GM21825 (cell line): ENCODE measurements around the gene RBM38.
A peak's percentile ranks its signal among the peaks of the same experiment; 100 is the strongest.
"Not testable (repeated sequence)": the region's sequence is repeated elsewhere in the genome, so short reads cannot be mapped to it uniquely, and the experiment has no call there.

ENCODE experiments used
- ATAC-seq: cut with Tn5 transposase; IDR thresholded peaks from one replicate; pipeline ENCODE4 v1.9.1; 2021; ENCODE audit warnings: mild to moderate bottlenecking, moderate library complexity; ENCODE audit not compliant: unreplicated experiment

The RBM38 gene

DNA sequence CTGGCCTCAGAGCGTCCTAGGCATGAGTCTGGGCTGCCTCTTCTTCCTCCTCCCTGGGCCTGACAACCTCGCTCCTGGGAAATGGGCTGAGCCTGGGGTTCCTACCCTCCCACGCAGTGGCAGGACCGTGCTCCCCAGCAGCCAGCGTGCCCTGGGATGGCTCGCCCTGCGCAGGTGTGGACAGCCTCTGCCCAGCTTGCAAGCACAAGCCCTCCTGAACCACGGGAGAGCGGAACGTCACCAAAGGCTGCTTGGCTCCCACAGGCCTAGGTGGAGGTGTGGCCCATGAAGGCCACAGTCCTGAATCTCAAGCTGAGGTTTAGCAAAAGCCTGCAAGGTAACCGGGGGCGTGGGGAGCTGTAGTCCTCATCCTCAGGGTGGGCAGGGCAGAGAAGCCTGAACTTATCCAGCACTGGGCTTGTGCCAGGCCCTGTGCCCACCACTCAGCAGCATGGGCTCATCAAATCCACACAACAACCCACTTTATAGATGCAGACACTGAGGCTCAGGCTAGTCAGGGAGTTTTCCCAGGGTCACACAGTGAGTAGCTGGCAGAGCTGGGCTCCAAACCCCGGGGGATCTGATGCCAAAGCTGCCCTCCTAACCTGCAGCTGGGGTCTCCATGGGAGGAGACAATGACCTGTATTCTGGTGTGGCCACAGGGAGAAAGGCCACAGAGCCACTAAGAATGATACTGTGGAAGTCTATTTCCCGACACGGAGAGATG, 25.3 kb downstream of the RBM38 start:
- ATAC-seq: no peak

- ATAC-seq: no peak
Measured at GRCh38 chr20:57417051-57417689, 26.0 kb downstream of the RBM38 start.

GRCh38 chr20:57417830-57418780, 26.9 kb downstream of the RBM38 start:
- ATAC-seq: no peak

- ATAC-seq: not testable (repeated sequence)
Measured at GRCh38 chr20:57419479-57419878, 28.3 kb downstream of the RBM38 start.

DNA sequence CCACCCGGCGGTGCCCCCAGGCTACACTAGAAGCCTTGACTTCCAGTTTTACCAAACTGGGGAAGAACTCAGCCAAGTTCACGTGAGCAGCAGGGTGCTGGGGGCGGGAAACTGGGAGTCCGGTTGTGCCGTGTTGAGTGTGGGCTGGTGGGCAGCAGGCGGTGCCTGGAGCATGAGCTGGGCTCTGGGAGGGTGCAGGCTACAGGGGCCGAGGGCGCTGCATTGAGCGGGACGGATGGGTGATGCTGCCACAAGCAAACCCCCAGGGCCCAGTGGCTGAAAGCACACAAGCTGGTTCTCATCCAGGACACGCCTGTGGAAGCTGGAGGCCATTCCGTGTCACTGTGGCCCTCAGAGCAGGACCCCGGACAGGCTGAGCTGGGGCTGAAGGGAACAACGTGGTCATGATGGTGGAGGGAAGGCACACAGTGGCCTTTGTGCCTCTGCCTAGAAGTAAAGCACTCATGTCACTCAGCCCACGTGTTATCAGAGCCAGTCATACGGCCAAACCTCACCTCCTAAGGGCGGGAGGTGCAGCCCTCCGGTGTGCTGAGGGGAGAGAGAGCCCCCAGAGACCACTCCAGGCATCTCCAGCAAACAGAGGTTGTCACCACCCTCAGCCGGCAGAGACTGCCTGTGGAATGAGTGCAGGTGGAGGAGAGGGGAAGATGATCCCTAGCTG, 29.5 kb downstream of the RBM38 start:
- ATAC-seq: no peak

DNA sequence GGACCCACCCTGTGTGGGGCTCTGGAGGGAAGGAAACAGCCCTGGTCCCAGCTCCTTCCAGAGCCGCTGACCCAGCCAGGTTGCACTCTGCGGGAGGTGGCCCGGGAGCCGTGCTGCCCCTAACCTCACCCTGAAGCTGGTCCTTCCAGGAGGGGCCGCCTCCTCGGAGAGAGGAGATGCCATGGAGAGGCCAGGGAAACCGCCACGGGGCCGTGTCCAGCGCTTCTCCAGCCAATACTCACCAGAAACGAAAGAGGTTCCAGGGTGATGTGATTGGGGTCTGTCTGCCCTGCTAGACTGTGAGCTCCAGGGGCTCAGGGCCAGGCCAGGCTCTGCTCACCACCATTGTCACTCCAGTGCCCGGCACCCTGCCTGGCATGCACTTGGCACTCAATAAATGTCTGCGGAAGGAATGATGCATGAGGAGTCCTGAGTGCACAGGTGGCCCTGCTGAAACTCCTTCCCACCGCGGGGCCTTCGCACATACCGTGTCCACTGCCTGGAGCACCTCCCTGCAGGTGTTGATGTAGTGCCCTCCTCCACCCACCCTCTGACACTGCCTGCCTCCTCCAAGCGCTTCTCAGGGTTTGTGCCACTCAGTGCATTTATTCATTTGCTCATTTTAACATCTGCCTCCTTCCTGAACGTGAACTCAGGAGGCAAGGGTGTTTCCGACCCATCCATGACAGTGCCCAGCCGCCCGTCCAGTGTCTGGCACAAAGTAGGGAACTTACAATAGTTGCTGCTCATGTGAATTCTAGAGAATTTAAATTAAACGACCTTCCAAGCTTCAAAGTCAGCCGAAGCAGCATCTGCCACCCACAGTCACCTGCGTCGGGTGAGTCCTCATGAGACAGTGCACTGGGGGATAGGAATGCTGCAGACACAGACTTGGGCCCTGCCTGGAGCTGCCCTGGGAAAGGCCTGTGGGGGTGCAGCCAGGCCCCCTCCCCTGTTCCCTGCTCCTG, 30.3 kb downstream of the RBM38 start:
- no peak for ATAC-seq

GRCh38 chr20:57422254-57422653, 31.1 kb downstream of the RBM38 start:
- ATAC-seq: no peak

DNA sequence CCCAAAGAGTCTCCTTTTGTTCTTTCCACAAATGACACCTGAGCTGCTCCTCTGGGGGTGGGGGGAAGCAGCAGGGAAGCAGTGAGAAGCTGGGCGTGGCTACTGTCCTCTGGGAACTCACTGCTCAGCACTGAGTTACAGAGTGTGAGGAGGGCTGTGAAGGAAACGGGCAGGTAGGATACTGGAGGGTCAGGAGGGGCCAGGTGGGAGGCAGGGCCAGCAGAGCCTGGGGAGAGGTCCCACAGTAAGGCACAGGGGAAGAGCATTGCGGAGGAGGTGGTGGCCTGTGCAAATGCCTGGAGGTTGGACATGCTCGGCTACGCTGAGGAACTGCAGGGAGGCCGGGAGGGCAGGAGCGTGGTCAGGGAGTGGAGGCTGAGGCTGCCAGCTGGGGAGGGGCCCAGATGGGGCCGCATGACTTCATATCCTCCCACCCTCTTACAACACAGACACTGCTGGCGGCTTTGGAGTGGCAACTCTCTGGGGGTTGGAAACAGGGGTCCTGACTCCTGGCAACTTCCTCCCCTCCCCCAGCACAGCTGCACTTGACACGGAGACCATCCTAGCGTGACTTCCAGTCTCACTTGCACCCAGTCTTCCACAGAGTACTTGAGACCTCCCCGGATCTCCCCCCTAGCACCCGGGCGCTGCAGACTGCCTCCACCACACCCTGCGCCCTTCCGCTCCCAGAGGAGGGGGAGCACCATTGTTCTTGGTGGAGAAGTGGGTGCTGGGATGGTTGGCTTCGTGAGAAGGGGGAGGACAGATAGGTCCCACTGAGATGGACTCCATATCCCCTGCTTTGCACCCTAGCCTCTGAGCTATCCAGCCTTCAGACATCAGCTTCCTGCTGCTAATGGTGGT, 34.2 kb downstream of the RBM38 start:
- no peak for ATAC-seq

DNA sequence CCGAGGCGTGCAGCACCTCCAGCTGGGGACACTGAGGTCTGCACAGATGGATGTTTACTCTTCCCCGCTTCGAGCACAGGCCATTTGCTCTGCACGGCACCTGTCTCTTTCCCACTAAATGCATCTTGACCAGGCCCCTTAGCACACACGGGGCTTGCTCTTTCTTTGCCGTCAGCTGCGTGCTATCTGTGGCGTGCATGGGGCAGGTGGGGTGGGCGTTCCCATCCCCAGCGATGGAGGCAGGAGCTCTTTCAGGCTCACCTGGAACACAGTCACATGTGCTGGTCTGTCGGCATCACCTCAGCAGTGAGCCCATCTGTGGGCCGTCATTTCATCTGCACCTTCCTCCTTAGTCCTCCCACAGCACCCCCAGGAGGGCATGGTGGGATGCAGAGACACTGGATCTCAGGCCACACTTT, 35.1 kb downstream of the RBM38 start:
- no peak for ATAC-seq

GRCh38 chr20:57426831-57427230, 35.6 kb downstream of the RBM38 start:
- ATAC-seq: no peak

- ATAC-seq: no peak
Measured at GRCh38 chr20:57428324-57429158, 37.3 kb downstream of the RBM38 start.

DNA sequence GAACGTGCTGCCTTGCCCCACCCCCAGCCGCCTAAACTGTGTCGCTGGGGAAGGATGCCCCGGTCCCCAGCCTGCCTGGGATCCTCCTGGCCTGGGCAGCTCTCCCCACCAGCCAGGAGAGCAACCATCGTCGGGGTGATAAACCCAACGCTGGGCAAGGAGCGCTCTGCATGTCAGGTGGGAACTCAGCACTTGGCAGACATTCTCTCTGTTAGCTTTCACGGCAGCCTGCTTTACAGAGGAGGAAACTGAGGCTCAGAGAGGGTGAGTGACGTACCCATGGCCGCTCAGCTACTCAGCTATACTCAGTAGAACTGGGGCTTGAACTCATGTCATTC, 37.9 kb downstream of the RBM38 start:
- ATAC-seq: no peak

DNA sequence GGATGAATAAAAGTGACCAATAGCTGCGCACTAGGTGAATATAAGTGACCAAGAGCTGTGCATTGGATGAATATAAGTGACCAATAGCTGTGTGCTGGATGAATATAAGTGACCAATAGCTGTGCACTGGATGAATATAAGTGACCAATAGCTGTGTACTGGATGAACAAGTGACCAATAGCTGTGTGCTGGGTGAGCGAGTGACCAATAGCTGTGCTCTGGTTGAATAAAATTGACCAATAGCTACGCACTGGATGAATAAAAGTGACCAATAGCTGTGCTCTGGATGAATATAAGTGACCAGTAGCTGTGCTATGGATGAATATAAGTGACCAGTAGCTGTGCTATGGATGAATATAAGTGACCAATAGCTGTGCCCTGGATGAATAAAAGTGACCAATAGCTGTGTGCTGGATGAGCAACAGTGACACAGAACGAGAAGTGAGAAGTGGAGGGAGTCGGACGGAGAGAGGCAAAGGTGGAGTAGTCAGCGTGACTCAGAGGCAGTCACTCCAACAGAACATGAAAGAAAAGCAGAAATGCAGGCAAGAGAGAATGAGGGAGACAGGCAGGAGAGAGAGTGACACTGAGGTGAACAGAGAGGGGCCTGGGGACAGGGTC, 38.5 kb downstream of the RBM38 start:
- ATAC-seq: no peak

DNA sequence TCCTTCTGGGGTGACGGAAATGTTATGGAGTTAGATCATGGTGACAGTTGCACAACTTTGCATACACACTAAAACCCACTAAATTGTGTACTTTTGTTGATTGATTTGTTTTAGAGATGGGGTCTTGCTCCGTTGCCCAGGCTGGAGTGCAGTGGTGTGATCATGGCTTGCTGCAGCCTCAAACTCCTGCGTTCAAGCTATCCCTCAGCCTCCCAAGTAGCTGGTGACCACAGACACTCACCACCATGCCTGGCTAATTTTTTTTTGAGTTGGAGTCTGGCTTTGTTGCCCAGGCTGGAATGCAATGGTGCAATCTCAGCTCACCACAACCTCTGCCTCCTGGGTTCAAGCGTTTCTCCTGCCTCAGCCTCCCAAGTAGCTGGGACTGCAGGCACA, 39.0 kb downstream of the RBM38 start:
- ATAC-seq: not testable (repeated sequence)

DNA sequence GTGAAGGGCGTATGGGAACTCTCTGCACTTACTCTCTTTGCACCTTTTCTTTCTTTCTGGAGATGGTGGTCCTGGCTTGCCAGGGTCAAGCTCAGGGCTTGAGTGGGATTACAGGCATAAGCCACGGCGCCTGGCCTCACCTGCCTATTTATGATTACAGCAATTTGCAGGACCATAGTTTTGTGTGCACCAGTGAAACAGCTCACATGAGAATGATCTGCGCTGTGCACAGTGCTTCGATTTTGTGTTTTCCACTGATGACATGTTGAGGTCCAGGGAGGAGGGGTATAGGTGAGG, 40.3 kb downstream of the RBM38 start:
- ATAC-seq: no peak

DNA sequence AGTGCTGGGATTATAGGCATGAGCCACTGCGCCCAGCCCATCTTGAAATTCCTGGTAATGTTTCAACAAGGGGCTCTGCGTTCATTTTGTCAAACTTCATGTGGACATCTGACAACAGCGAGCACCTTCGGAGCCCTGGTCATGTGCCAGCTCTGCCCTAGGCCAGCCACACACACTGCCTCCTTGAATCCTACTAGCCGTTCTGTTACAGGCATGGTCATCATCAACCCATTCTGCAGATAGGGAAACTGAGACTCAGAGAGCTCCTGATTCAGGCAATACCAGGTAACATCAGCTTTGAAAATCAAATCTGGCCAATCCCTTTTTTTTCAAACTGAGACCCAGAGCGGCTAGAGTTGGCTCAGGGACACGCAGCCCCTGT, 41.3 kb downstream of the RBM38 start:
- ATAC-seq: no peak

GRCh38 chr20:57432862-57433491, 41.8 kb downstream of the RBM38 start:
- peak; percentile 86 for ATAC-seq
